Measurements from ENCODE around the gene XAGE2. TPM values are rescaled to one million over a fixed set of nuclear protein-coding genes. Genes with fewer than 3 reads are reported as not detected.

Gene XAGE2
- total RNA-seq, 1 donor from 2014 or later, result not detected

DNA sequence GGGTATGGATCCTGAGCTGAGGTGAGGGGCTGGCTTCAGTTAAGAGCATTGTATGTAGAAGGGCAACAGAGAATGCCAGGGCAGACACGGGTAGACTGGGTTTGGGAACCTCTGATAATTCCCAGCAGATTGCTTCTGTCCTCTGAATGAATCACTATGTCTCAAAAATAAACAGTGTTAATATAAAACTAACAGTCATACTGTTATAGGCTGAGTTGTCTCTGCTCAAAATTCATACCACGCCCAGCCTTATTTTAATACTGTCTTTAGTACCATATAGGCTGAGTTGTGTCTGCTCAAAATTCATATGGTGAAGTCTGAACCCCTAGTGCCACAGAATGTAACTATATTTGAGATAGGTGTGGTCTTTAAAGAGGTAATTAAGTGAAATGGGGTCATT is 10.0 kb downstream of the XAGE2 start:
- Mint-ChIP-seq H3K27me3 (no peaks in the 10 kb centered on the region), H3K27ac (no peak overlapping the region), H3K4me1 (no peaks in the 10 kb centered on the region), H3K9me3 (no peaks in the 10 kb centered on the region), H3K4me3 (no peak overlapping the region), H3K36me3 (ENCODE audit: low read depth) (no peaks in the 10 kb centered on the region)
- intact Hi-C loops (cut with micrococcal nuclease), result no loop called here
- no peak for DNase-seq

DNA sequence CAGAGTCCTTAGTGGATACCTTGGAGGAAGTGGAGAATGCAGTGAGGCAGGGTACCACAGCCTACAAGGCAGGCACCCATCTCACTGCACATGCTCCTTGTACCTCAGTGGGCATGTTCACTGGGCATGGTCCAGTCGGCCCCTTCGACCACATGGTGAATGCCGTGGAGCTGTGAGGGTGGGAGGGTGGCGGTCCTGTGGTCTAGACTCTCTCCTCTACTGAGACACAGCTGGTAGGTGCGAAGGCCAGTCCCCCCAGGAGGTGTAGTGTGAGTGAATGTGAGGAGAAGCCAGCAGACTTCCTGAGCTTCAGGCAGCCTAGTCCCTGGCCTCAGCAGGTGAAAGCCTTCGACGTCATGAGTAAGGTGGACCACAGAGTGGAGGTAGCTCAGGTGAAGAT is 12.2 kb downstream of the XAGE2 start:
- no peak overlapping the region for H3K4me3 Mint-ChIP-seq
- no peaks in the 10 kb centered on the region for H3K27me3 Mint-ChIP-seq
- intact Hi-C loops (cut with micrococcal nuclease), result no loop called here
- H3K27ac Mint-ChIP-seq, result no peak overlapping the region
- DNase-seq, result no peak
- H3K36me3 Mint-ChIP-seq (ENCODE audit: low read depth), result no peaks in the 10 kb centered on the region
- no peaks in the 10 kb centered on the region for H3K9me3 Mint-ChIP-seq
- H3K4me1 Mint-ChIP-seq, result no peaks in the 10 kb centered on the region

DNA sequence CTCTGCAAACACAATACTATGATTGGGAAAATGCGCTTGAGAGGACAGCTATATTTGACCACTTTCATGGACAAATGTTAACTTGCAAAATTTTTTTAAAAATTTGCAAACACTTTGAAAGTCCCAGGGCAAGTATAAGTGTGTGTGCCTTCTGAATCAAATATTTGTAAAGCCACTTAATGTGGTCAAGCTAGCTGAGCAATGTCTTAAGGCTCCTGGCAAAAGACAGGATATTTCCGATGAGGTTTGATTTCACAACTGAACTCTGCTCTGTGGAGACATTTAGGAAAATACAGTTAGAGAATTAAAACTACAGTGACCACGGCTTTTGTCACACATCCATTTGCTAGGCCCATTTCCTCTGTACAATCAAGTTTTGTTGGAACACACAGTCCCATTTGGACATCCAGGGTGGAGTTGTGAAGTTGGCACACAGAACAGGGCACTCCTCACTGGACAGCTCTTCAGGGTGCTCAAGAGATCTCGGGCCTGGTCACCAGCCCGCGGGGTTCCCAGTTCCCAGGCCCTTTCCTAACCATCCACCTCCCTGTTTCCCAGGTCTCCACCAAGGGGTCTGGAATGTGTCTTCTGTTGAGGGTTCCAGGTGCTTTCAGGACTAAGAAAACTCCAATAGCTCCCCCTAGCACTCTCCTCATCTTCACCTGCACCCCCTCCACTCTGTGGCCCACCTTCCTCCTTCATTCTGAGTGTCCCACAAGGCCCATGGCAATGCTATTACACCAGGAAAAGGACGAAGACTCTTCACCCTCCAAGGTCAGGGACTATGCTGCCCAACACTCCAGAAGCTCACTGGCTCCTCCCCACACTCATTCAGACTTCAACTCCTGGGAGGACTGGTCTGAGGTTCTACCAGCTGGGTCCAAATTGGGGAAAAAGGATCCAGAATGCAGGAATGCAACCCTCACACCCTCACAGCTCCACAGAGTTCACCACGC is 41.9 kb downstream of the XAGE2 start:
- H3K36me3 Mint-ChIP-seq (ENCODE audit: low read depth), result no peaks in the 10 kb centered on the region
- DNase-seq, result no peak
- peaks cover 2% of the 10 kb centered on the region for H3K27me3 Mint-ChIP-seq
- no peak overlapping the region for H3K27ac Mint-ChIP-seq
- intact Hi-C loops (cut with micrococcal nuclease), result no loop called here
- H3K9me3 Mint-ChIP-seq, result no peaks in the 10 kb centered on the region
- no peaks in the 10 kb centered on the region for H3K4me1 Mint-ChIP-seq
- H3K4me3 Mint-ChIP-seq, result no peak overlapping the region

DNA sequence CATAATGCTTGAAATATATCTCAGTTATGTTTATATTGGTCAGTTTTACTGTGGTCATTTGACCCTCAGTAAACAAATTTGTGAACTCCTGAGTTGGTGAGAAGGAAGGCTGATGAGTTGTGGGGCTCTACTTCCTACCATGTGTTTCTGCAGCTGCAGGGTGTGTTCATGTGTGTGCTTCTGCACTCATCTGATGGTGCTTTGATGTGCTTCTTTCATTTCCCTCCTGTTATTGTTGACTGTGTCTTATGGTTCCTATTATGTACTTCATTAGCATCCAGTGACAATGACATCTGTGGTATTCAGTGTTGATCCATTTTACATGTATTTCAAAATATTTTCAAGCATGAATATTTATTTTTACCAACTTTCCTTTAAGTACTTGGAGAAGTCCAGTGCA is 46.5 kb downstream of the XAGE2 start:
- H3K36me3 Mint-ChIP-seq (ENCODE audit: low read depth), result no peaks in the 10 kb centered on the region
- H3K9me3 Mint-ChIP-seq, result no peaks in the 10 kb centered on the region
- H3K27me3 Mint-ChIP-seq, result no peaks in the 10 kb centered on the region
- H3K27ac Mint-ChIP-seq, result no peak overlapping the region
- intact Hi-C loops (cut with micrococcal nuclease), result no loop called here
- no peaks in the 10 kb centered on the region for H3K4me1 Mint-ChIP-seq
- no peak for DNase-seq
- no peak overlapping the region for H3K4me3 Mint-ChIP-seq

DNA sequence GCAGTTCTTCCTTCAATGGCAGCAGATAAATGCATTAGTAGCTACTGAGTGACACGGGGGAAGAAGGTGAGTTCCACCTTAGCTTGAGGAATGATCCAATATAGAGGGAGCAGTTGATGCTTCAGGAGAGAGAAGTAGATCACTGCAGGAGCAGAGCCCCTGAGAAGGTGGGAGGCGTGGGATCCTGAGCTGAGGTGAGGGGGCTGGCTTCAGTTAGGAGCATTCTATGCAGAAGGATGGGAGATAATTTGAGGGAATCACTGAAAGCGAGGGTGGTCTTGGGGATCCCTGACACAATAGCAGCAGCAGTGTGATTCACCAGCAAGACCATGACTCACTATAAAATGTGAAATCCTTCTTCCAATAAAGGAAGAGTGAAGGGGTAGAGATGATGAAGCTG is 48.0 kb downstream of the XAGE2 start:
- Mint-ChIP-seq H3K4me1 (no peaks in the 10 kb centered on the region), H3K9me3 (no peaks in the 10 kb centered on the region), H3K4me3 (no peak overlapping the region), H3K27ac (no peak overlapping the region), H3K27me3 (no peaks in the 10 kb centered on the region), H3K36me3 (ENCODE audit: low read depth) (no peaks in the 10 kb centered on the region)
- no peak for DNase-seq
- intact Hi-C loops (cut with micrococcal nuclease), result no loop called here

DNA sequence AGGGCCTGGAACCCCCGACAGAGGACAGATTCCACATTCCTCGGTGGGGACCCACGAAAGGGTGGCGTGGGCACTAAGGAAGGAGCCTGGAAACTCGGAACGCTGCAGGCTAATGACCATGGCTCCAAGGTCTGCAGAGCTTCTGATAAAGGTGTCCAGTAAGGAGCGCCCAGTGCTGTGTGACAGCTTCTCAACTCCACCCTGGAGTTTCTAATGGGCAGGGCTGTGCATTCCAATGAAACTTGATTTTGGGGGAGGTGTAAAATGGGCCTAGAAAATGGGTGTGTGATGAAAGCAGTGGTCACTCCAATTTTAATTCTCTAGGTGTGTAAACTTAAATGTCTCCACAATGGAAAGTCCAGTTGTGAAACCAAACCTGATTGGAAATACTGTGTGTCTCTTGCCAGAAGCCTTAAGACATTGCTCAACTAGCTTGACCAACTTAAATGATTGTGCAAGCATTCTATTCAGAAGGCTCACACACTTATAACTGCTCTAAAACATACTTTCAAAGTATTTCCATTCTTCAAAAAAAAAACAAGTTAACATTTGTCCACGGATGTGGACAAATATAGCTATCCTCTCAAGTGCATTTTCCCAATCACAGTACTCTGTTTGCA is 52.1 kb downstream of the XAGE2 start:
- Mint-ChIP-seq H3K4me3 (no peak overlapping the region), H3K9me3 (no peaks in the 10 kb centered on the region), H3K27ac (no peak overlapping the region), H3K36me3 (ENCODE audit: low read depth) (no peaks in the 10 kb centered on the region), H3K4me1 (no peaks in the 10 kb centered on the region), H3K27me3 (no peaks in the 10 kb centered on the region)
- no peak for DNase-seq
- intact Hi-C loops (cut with micrococcal nuclease), result no loop called here

DNA sequence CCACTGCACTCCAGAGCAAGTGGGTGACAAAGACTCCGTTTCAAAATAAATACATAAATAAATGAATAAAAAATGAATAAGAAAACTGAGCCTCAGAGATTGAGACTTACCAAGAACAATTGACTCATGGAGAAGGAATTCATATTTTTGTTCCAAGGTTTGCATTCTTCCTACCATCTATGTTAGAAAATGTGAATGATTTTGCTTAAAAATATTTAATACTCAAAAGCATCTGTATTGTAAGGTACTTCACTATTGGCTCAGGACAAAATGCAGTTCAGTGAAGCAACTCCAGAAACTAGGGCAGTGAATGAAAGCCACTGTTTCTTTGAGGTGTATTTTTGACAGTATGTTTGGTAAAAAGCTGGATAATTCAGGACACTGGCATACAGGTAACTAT is 54.1 kb downstream of the XAGE2 start:
- H3K9me3 Mint-ChIP-seq, result no peaks in the 10 kb centered on the region
- intact Hi-C loops (cut with micrococcal nuclease), result no loop called here
- no peaks in the 10 kb centered on the region for H3K4me1 Mint-ChIP-seq
- no peak overlapping the region for H3K27ac Mint-ChIP-seq
- H3K4me3 Mint-ChIP-seq, result no peak overlapping the region
- no peaks in the 10 kb centered on the region for H3K36me3 Mint-ChIP-seq (ENCODE audit: low read depth)
- H3K27me3 Mint-ChIP-seq, result no peaks in the 10 kb centered on the region
- DNase-seq, result no peak

DNA sequence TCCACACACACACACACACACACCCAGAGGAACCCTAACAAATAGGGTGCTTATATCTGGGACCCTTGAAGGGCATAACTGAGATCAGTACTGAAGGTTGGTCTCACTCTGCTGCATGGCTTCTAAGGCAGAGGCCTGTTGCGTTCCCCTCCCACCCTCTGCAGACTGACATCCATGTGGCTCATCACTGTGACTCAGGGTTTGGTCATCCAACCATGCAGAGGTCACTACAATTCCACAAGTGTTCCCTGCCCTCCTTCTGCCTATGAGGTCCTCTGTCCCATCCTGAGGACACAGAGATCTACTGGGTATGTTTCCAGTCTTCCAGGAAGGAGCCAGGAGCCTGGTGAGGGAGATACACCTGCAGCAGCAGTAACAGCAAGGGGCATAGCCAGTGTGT is 55.8 kb downstream of the XAGE2 start:
- Mint-ChIP-seq H3K4me3 (no peak overlapping the region), H3K27me3 (no peaks in the 10 kb centered on the region), H3K36me3 (ENCODE audit: low read depth) (no peaks in the 10 kb centered on the region), H3K4me1 (no peaks in the 10 kb centered on the region), H3K27ac (no peak overlapping the region), H3K9me3 (no peaks in the 10 kb centered on the region)
- DNase-seq, result no peak
- intact Hi-C loops (cut with micrococcal nuclease), result no loop called here

Other genes with a start within 250 kb of the XAGE2 start
- not detected in 2 replicates for gene MAGED4, start 184.1 kb upstream of the XAGE2 start, total RNA-seq
- not detected in 2 replicates for gene XAGE1A, start 126.8 kb downstream of the XAGE2 start, total RNA-seq
- not detected in 2 replicates for gene XAGE1B, start 148.0 kb downstream of the XAGE2 start, total RNA-seq